Kidney capillary endothelial cell (primary cell): Measurements from ENCODE around the gene PTPRM.

ENCODE experiments used
- DNase-seq: peaks from one replicate; pipeline ENCODE4 v3.0.0-alpha.2; 2018; ENCODE audit warnings: low spot score

The PTPRM gene

DNA sequence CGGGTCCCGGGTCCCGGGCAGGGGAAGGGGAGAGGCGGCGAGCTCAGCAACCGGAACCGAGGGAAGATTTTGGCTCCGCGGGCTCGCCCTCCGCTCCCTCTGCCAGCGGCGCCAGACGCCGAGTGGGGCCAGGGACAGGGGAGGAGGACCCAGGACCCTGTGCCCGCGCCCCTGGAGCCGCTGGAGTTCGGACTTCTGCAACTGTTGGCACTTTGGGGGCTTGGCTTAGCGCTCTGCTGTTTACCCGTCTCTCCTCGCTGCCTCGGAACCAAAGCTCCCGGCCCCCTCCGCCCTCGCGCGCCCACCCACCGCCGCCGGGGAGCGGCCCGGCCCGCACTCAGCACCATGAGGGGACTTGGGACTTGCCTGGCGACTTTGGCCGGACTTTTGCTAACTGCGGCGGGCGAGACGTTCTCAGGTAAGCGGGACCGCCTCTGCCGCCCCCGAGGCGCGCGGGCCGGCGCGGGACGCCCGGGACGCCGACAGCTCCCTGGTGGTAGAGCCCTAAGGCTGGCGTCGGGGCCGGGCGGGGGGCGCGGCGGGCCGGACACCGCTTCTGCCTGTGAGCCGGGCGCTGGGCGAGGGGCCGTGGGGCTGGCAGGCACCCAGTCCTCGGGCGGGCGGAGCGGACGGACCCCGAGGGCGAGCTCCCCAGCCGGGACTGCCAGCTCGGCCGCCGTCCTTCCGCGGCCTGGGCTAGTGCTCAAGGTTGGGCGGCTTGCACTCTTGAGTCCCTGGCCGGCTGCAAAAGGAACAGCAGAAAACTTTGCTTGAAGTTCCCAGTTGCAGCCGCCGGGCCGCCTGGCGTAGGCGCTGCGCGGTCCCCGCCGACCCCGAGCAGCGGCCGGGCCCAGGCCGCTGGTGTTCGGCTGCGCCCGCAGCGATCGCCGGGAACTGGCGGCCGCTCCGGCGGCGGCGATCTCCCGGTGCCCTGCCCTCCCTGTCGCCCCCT lies 634 bp downstream of the PTPRM start:
- no peak for DNase-seq

DNA sequence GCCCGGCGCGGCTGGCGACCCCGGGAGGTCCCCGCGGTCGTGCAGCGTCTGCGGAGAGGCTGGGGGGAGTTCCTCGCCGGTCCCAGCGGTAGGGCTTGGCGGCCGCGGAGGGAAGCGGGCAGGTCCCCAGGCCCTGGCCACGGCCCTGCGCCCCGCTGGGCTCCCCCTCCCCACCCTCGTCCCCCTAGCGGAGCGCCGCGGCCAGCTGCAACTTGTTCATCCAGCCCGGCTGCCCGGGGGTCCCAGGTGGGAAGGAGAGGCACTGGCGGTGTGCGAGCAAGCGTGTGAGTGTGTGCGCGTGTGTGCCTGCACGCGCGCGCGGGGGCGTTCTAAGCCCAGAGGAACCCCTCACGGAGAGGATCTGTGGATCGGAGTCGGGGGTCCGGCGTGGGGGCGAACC lies 1.3 kb downstream of the PTPRM start:
- no peak for DNase-seq

DNA sequence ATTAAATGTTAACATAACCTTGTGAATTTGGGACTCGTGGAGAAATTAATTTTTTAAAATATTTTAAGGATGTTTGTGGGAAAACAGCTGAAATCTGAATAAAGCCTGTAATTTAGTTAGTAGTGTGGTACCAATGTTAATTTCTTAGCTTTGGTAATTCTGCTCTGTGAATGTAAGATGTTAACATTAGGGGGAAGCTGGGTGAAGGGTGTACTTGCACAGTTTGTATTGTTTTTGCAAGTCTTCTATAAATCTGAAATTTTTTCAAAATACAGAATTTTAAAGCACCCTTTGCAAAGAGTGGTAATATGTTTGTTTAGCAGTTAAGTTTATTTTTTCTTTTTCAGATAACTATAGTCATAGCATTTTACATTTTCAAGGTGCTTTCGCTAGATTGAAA lies 4.5 kb downstream of the PTPRM start:
- DNase-seq, result no peak

DNA sequence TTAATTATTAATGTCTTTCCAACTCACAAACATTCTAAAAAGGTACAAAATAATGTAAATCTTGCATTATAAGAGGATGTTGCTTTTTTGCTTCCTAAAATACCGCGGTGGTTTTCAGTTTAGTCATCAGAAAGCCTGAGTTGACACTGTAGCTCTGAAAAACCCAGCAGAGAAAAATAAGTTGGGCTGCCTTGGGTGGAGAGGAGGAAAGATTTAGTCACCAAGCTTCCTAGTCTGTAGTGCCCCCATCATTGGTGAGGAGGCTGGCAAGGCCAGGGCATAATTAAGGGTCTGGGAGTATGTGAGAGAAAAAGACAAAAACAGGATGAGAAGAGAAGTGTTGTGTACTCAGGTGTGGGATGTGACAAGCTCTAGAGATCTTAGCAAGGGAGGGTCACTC lies 5.7 kb downstream of the PTPRM start:
- no peak for DNase-seq

DNA sequence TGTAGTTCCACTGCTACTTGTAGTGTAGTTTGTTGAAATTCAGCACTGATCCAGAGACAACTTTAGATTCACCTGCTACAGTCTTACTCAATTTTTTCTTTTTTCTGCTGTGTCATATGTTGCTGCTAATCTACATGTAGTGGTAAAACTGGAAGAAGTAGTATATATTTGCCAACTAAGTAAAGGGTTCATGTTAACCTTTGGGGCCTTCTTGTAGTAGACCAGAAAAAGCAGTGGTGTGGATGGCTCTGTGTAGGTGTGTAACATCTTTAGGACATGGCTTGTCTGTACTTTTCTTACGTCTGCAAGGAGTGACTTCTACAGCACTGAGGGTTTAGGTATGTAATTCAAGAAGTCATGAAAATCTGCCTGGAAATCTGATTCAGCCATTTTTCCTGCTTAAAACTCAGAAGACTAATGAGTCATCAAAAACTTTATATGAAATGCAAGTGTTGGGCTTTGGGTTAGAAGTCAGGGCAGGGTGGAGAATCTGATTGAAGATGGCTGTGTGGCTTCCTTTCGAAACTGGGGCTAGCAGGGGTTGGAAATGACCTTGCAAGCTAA lies 8.4 kb downstream of the PTPRM start:
- DNase-seq, result peak; percentile 56

DNA sequence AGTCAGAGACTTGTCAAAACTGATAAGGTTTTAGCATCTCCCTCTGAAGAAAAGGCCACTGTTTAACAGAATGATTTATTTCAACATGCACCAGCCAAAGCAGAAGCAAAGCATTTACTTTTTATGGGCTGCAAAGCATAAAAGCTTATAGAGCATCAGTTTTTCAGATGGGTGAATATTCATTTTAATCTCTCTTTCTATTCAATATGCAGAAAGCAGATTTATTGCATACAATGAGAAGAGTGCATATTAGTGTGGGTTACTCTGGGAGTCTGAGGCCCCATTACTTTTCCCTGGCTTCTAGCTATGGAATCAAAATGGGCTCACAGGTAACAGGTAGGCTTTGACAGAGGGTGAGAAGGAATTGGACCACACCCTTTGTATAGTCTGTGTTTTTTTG lies 9.0 kb downstream of the PTPRM start:
- DNase-seq, result no peak

DNA sequence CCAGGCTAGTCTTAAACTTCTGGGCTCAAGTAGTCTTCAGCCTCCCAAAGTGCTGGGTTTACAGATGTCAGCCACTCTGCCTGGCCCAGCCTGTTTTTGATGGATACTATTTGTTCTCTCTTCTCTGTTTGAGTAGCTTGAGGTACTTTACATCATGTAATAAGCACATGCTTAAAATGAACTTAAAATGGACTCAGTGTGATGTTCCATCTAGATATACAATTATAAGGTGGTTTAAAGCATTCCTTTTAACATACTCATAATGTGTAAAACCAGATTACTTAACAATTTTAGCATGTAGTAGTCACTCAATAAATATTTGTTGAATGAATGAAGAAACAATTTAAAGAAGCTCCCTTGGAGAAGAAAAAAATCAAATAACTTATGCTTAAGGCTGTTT lies 9.6 kb downstream of the PTPRM start:
- no peak for DNase-seq

DNA sequence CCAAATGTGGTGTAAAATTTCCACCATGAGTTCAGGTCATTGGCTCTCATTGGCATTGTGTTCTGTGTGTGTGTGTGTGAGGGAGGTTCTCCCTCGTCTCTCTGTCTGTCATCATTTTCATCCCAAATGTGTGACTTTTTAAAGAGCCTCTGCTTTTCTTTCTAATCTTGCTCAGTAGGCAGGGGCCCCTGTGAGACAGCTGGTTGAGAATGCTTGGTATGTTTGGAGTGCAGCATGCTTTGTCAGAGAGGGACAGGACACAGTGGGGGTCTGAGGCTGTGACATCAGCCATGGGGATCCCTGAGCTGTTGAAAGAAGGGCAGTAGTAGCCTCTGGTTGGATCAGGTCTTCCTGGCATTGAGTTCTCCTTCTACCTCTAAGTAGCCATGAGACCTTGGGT lies 10.6 kb downstream of the PTPRM start:
- DNase-seq, result no peak

DNA sequence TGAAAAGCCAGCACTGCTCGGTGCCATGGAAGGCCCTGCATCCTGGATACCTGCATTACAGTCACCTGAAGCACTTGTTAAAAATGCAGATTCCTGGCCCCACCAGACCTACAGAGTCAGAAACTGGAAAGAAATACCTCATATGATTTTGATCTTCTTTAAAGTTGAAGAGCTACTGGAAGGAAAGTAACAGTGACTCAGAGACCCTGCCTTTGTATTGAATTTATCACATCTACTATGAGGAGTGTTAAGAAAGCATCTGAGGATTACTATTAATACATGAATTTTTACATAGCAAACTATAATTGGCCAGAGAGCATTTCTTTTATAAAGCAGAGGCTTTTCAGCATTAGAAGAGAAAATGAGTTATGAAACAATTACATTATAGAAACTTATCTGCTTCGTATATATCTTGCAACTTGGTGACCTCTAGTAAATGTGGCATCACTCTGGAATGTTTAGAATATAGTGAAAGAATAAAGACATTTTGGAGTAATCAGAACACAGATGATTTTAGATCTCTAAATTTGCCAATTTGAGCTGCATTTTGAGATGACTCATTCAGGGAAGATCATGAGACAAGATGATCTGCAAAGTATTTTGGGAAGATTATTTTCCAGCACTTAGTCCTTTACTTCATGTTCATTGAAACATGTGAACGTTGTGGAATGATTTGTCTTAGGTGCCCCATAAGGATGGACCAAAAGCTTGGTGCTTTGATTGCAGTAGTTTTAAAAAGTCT lies 12.2 kb downstream of the PTPRM start:
- DNase-seq, result no peak

DNA sequence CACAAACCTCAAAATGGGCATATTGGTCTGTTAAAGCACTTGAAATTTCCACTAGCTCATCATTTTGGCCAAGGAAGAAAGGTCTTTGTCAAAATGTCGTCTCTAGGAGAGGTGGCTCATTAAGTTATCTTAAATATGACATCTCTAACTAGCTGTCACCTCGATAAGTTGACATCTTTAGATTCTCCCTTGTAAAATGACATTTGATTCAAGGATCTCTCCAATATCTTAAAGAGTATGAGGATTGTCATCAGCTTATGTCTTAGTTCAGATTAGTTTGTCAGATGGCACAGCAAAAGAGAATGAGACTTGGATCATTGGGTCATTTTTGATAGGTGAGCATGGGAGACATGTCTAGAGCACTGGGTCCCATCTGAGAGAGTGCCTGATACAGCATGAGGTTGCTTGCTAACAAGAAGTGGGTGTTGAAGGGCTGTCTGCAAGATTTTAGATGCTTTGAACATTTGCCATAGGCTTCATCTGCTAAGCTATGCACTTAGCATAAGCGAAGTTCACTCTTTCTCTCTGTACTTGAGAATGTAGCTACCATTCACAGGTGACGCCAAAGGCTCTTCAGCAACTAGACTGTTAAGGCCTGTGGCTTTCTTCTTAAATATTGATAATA lies 12.9 kb downstream of the PTPRM start:
- DNase-seq, result no peak

DNA sequence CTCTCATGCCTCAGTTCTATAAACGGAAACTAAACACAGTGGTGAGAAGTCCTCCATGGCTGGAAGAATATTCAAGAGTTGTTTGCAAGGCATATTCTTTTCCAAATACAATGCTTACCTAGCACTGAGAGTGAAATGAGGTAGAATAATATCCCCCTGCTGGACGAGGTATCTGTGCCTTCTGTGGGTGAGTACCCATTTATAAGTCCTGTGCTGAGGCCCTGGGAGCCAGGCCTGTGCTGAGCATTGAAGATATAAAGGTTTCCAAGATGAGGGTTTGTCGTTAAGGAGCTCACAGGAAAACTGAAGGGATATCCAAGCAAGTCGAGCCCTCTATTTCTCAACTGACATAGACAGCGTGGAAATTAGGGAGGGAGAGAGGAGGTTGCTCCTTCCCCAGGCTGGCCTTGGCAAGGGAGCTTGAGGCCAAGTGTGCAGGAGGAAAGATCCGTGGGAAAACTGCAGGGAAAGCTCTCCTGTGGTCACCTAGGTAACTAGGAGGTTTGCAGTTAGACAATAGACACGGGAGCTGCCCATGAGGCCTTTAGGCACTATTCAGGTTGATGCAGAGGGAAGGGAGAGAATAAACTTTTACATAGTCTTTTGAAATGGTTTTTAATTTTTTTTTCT lies 17.6 kb downstream of the PTPRM start:
- no peak for DNase-seq

DNA sequence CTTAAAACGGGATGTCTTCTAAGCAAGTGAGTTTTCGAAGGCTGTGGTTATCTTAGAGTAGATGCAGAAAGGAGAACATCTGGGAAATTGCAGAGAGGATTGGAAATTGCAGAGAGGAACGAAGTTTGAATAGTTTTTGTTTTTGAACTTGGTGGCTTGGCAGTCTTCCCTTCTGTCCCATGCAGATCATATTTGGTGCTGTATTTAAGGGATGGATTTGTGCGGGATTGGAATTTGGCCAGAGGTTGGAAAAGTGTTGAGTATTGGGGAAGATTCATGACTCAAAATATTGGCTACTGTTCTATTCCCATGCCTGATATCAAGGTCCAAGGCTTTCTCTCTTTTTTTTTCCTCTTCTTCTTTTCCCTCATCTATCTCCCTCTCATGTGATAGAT lies 18.2 kb downstream of the PTPRM start:
- DNase-seq, result no peak

DNA sequence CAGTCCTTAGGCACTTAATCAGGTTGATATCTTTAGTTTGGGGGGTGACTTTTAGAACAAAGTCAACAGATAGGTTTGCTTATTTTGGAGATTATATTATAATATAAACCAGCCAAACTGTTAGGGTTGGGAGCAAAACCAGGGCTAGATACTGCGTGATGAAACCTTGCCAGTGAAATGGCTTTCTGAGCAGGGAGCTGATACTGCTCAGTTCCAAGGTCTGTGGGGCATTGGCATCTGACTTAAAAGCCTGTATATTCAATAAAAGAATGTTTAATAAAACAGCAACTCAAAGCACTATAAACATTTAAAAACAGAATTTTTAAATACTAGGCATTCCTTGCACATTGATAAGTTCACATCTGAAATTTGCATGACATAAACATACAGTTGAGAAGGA lies 19.3 kb downstream of the PTPRM start:
- DNase-seq, result no peak

DNA sequence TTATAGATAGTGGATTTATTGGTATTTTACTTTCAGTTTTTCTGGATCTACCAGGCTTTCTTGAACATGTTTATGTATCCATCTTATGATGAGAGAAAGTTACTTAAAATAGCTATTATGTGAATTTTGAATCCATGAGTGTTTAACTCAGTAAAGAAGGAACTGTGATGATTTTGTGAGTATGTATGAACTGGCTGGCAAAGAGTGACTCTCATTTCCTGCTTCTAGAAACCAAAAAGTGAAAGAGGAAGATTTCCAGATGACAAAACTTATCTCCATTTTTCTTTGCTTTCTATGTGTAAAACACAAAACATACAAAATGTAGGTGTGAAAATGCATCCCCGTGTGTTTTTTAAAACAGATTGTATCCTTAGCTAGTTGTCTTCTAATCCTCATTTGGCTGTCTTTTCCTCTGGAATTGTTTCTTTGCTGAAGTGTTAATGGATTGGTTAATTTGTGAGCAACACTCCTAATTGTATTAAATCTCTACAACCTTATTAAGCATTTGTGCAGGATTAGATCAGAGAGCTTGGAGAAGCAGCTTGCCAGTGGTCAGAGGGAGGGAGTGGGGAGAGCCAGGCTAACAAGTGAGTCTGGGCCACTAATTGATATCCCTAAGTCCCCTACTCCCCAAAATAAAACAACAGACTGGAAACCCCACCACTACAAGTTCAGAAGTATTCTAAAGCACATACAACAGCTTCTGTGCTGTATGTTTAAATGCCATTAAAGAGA lies 23.9 kb downstream of the PTPRM start:
- DNase-seq, result no peak

DNA sequence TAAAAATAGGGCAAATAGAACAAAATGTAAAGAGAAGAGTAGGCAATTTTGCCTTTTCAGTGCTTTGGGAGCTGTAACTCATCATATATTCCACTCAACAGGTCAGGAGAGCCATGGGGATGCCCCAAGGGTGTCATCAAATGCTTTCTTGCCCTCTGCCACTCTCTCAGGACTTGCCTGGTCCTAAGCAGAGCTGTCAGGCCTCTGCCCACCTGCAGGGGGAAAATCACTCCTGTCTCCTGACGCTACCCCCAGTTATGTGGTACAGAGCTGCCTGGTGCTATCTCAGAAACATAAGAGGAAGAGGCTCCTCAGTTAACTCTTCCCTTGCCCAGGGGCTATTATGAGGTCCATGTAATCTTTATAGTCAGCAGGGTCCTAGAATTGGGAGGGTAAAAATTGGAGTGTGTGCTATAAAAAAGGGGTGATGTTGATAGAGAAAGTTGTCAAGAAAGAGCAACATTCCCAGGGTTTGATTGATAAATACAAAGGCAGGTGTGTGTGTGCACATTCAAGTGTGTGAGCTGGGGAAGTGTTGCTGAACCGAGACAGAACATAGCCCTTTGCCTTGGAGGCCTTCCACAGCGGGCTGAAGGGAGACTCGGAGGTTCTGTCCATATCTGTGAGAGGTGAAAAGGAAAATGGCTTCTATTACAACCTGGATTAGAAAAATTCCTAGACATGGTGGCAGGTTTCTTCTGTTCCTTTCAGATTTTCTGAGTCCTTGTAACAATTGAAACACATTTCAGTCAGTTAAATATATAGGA lies 25.4 kb downstream of the PTPRM start:
- no peak for DNase-seq

DNA sequence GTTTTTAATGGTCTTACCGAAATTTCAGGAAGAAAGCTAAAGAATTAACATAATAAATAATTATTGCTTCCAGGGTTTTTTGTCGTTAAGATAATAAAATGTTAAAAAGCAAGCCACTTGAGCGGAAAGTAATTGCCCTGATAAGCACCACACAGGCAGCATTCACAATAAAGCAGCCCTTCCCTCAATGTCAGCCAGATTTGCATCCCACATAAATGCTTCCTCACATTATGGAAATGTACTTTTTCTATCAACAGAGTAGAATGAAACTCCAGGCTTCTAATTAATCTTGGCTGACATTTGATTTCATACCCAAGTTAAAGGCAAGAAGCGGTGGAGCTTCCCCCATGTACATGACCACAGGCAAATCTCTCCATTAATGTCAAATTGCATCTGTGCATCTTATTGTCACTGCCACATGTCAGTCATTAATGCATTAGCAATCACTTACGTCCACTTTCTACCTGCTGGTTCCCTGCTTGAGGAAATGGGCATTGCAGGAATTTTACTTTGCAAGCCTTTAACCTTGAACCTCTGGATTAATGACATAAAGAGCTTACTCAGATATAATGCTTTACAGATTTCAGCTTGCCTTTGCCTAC lies 26.2 kb downstream of the PTPRM start:
- DNase-seq, result no peak

DNA sequence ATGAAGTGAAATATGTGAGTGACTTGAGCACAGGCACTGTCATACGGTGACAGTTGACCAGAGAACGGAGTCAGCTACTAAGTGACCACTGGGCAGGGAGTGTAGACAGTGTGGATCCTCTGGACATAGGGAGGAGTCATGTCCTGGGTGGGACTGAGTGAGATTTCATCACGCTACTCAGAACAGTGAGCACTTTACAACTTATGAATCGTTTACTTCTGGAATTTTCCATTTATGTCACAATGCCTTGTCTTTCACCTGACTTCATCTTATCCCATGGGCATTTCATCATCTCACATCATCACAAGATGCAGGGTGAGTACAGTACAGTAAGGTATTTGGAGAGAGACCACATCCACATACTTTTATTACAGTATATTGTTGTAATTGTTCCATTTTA lies 29.0 kb downstream of the PTPRM start:
- no peak for DNase-seq

DNA sequence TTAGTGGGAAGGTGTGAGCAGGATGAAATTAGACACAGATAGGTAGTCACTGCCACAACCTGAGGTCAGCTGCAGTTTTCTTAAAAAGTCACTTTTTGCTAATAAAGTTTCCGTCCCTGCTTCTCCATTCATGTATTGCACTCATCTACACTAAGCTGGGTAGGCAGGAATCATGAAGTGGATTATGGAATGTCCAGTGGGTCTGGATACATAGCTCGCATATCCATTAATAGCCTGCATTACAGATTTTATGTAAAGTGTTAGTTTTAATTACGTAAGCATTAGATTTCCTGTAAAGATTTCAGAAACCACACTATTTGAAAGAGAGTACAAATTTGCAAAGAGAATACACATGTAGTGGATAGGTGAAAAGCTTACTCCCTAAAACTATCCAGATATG lies 30.4 kb downstream of the PTPRM start:
- DNase-seq, result no peak

DNA sequence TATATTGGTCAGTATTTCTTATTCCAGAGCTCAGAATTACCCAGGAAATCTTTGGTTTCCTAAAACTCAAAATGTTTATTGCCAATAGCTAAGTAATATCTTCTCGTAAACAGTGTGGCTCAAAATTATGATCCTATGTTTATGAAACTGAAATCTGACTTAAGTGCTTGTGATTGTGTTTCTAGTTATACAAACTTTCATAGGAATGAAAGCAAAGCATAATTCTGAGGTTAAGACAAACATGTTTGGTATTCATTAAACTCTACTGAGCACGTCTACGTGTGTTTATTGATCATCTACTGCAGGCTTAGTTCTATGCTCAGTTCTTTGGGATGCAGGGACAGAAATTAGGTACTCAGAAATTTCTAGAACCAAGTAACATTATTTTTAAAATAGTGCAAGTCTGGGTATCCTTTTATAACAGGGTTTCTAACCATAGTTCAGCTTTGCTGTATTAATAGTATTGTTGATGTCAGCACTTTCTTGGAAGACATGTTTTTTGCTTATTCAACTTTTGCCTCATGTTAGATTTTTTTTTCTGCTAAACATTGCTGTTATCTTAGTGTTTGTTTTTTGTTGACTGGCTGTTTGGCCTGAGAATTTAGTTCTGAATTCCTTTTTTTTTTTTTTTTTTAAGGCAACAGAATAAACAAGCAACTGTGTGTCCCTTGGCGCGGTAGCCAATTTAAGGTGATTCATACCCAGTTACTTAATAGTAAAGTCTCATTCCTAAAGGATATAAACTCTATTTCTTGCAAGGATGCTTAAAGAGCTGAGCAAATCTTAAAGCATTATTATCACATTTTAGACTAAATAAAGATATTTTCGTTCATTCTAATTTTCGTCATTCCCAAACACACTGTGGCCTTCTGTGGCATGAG lies 31.3 kb downstream of the PTPRM start:
- no peak for DNase-seq
